ENCODE measurements around the gene MGMT. TPM values are rescaled to one million over a fixed set of nuclear protein-coding genes. Genes with fewer than 3 reads are reported as not detected.

MGMT gene
- polyA plus RNA-seq, 1 donor from 2014 or later: 0.94 TPM

- Histone ChIP-seq H3K27me3 (ENCODE audit: insufficient read depth, low read depth, low read length) (no peaks in the 10 kb centered on the region), H3F3A (ENCODE audit: insufficient read depth, low read length, poor library complexity, severe bottlenecking) (no peaks in the 10 kb centered on the region), H3K36me3 (ENCODE audit: insufficient read depth, low read length) (no peaks in the 10 kb centered on the region), H3K9me2 (ENCODE audit: insufficient read depth, low read length) (no peaks in the 10 kb centered on the region), H3K27ac (ENCODE audit: low read length) (no peak overlapping the region), H4K20me1 (ENCODE audit: insufficient read depth) (no peaks in the 10 kb centered on the region), H3K9ac (ENCODE audit: low read length) (no peak overlapping the region), H3K79me2 (replicated peaks; ENCODE audit: insufficient read depth, low read length) (no peaks in the 10 kb centered on the region), H3K4me3 (ENCODE audit: low read length) (no peak overlapping the region), H3K9me3 (ENCODE audit: low read length) (no peaks in the 10 kb centered on the region), H3K4me2 (ENCODE audit: low read length) (no peak overlapping the region), H2AFZ (ENCODE audit: low read depth, low read length) (no peak overlapping the region)
- TF ChIP-seq EP300 (conservative IDR thresholded peaks at IDR 0.05; ENCODE audit: poor library complexity, severe bottlenecking) (no peak), RAD21 (conservative IDR thresholded peaks at IDR 0.05) (no peak), EZH2 (IDR thresholded peaks at IDR 0.05; ENCODE audit: borderline replicate concordance, insufficient read depth, low read length, poor library complexity, severe bottlenecking) (no peak), CTCF (IDR thresholded peaks at IDR 0.05; ENCODE audit: poor library complexity, severe bottlenecking) (no peak)
Measured at GRCh38 chr10:129579228-129579627, 112.2 kb downstream of the MGMT start.

GRCh38 chr10:129580010-129580409 is 113.0 kb downstream of the MGMT start:
- Histone ChIP-seq H3F3A (ENCODE audit: insufficient read depth, low read length, poor library complexity, severe bottlenecking) (no peaks in the 10 kb centered on the region), H3K27ac (ENCODE audit: low read length) (no peak overlapping the region), H3K36me3 (ENCODE audit: insufficient read depth, low read length) (no peaks in the 10 kb centered on the region), H3K27me3 (ENCODE audit: insufficient read depth, low read depth, low read length) (no peaks in the 10 kb centered on the region), H3K79me2 (replicated peaks; ENCODE audit: insufficient read depth, low read length) (no peaks in the 10 kb centered on the region), H3K4me2 (ENCODE audit: low read length) (no peak overlapping the region), H3K9me3 (ENCODE audit: low read length) (no peaks in the 10 kb centered on the region), H3K9me2 (ENCODE audit: insufficient read depth, low read length) (no peaks in the 10 kb centered on the region), H3K9ac (ENCODE audit: low read length) (no peak overlapping the region), H3K4me3 (ENCODE audit: low read length) (no peak overlapping the region), H2AFZ (ENCODE audit: low read depth, low read length) (no peak overlapping the region), H4K20me1 (ENCODE audit: insufficient read depth) (no peaks in the 10 kb centered on the region)
- TF ChIP-seq TAF1 (IDR thresholded peaks at IDR 0.05; ENCODE audit: low read depth) (no peak), EZH2 (IDR thresholded peaks at IDR 0.05; ENCODE audit: borderline replicate concordance, insufficient read depth, low read length, poor library complexity, severe bottlenecking) (no peak), RAD21 (conservative IDR thresholded peaks at IDR 0.05) (no peak), SMC3 (conservative IDR thresholded peaks at IDR 0.05; ENCODE audit: poor library complexity) (no peak), EP300 (conservative IDR thresholded peaks at IDR 0.05; ENCODE audit: poor library complexity, severe bottlenecking) (no peak)

- no peaks in the 10 kb centered on the region for H4K20me1 ChIP-seq (ENCODE audit: insufficient read depth)
- no peaks in the 10 kb centered on the region for H3K9me2 ChIP-seq (ENCODE audit: insufficient read depth, low read length)
- H3F3A ChIP-seq (ENCODE audit: insufficient read depth, low read length, poor library complexity, severe bottlenecking): no peaks in the 10 kb centered on the region
- no peak for TF ChIP-seq SMC3 (conservative IDR thresholded peaks at IDR 0.05; ENCODE audit: poor library complexity)
- TF ChIP-seq EP300 (conservative IDR thresholded peaks at IDR 0.05; ENCODE audit: poor library complexity, severe bottlenecking): no peak
- TF ChIP-seq EZH2 (IDR thresholded peaks at IDR 0.05; ENCODE audit: borderline replicate concordance, insufficient read depth, low read length, poor library complexity, severe bottlenecking): no peak
- no peak for TF ChIP-seq POLR2AphosphoS5 (IDR thresholded peaks at IDR 0.05)
- no peak for TF ChIP-seq CTCF (IDR thresholded peaks at IDR 0.05; ENCODE audit: poor library complexity, severe bottlenecking)
- no peak for TF ChIP-seq MXI1 (conservative IDR thresholded peaks at IDR 0.05; ENCODE audit: poor library complexity, severe bottlenecking)
- TF ChIP-seq REST (IDR thresholded peaks at IDR 0.05; ENCODE audit: borderline replicate concordance): no peak
- H3K4me2 ChIP-seq (ENCODE audit: low read length): no peak overlapping the region
- no peak overlapping the region for H3K4me3 ChIP-seq (ENCODE audit: low read length)
- H3K9ac ChIP-seq (ENCODE audit: low read length): no peak overlapping the region
- H2AFZ ChIP-seq (ENCODE audit: low read depth, low read length): no peak overlapping the region
- no peaks in the 10 kb centered on the region for H3K36me3 ChIP-seq (ENCODE audit: insufficient read depth, low read length)
- no peaks in the 10 kb centered on the region for H3K9me3 ChIP-seq (ENCODE audit: low read length)
- H3K27ac ChIP-seq (ENCODE audit: low read length): no peak overlapping the region
- H3K27me3 ChIP-seq (ENCODE audit: insufficient read depth, low read depth, low read length): no peaks in the 10 kb centered on the region
- no peaks in the 10 kb centered on the region for H3K79me2 ChIP-seq (replicated peaks; ENCODE audit: insufficient read depth, low read length)
Measured at GRCh38 chr10:129580901-129581300, 113.9 kb downstream of the MGMT start.

All from neural cell (in vitro differentiated cells).